GM18951 (cell line): ENCODE data around the gene NCBP3.
"Not testable (repeated sequence)": the region's sequence is repeated elsewhere in the genome, so short reads cannot be mapped to it uniquely, and the experiment has no call there.

ENCODE experiments used
- POLR2A ChIP-seq: IDR thresholded peaks from 4 replicates; pipeline ENCODE4 v1.6.1; 2011; ENCODE audit warnings: mild to moderate bottlenecking; ENCODE audit not compliant: insufficient read length, insufficient read depth; ENCODE audit errors: extremely low read depth
- in situ Hi-C: fragments of 300-500 bp; cut with MboI; formaldehyde crosslinking; loops from one replicate; pipeline ENCODE4 v1.12.0; 2022; ENCODE audit warnings: low sequenced_read_pairs, mixed read lengths, inconsistent platforms; ENCODE audit not compliant: unreplicated experiment

NCBP3 gene

GRCh38 chr17:3851461-3852100 lies 5.5 kb upstream of the NCBP3 start:
- in situ Hi-C loops = loop anchor here (25.0 kb wide), 1 partner anchor 161 kb away; no protein-coding TSS in a partner anchor
- TF ChIP-seq POLR2A = no peak

- TF ChIP-seq POLR2A = no peak
Observed at GRCh38 chr17:3848229-3848835, 2.3 kb upstream of the NCBP3 start.

GRCh38 chr17:3847165-3847670 lies 1.2 kb upstream of the NCBP3 start:
- in situ Hi-C loops = no loop called here
- no peak for TF ChIP-seq POLR2A

More at GRCh38 chr17:3848229-3848835, 2.3 kb upstream of the NCBP3 start:
- in situ Hi-C loops = no loop called here

- in situ Hi-C loops = no loop called here
- TF ChIP-seq POLR2A = no peak
Observed at GRCh38 chr17:3846437-3847164, 555 bp upstream of the NCBP3 start.

DNA sequence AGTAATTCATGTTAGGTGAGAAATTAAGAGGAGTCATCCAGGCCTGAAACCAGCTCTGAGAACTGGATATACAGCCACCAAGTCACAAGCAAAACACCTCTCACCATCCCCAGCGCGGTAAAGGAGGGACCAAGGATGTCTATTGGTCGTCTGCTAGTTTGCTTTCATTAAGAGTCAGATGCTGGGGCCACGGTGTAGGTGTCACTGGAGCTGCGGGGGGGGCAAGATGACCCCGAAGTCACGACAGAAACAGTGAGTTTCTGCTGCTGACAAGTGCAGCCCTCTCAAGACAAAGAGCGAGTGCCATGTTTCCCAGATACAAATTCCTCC lies 790 bp downstream of the NCBP3 start:
- in situ Hi-C loops = no loop called here
- no peak for TF ChIP-seq POLR2A

- in situ Hi-C loops = not testable (repeated sequence)
Observed at GRCh38 chr17:3844556-3844955, 1.5 kb downstream of the NCBP3 start.

DNA sequence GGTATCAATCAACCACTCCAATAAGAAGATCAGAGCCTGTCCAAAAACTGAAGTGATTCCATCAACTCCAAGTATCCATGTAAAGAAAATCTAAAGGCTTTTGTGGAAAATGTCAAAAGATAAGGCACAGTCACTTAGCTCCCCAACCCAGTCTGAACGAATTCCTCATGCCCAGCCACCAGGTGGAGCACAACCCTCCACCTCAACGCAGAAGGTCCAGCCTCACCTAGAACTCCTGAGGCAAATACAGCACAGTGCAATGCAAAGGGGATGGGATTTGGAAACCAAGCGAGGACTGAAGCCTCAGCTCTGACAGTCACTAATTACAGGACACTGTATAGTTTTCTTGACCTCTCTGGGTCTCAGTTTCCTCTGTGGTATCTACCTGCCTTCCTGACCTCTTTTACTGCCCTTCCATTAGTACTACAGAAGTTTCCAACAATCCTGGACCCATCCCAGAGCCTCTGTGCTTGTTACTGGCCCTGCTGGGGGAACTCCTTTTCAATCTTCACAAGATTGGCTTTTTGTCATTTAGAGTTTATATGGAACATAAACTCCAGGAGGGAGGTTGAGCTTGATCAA lies 2.0 kb downstream of the NCBP3 start:
- in situ Hi-C loops = no loop called here
- TF ChIP-seq POLR2A = no peak

- in situ Hi-C loops = no loop called here
- TF ChIP-seq POLR2A = no peak
Observed at GRCh38 chr17:3838206-3838605, 7.8 kb downstream of the NCBP3 start.

DNA sequence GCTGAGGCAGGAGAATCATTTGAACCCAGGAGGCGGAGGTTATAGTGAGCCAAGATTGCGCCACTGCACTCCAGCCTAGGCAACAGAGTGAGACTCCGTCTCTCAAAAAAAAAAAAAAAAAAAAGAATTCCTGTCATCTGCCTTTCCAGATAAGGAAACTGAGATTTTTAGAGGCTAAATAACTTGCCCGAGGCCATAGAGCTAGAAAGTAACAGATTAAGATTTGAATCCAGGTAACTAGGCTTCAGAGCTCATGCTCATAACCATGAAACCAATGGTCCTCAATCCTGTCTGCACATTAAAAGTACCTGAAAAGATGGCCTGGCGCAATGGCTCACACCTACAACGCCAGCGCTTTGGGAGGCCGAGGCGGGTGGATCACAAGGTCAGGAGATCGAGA lies 9.5 kb downstream of the NCBP3 start:
- TF ChIP-seq POLR2A = no peak
- in situ Hi-C loops = no loop called here

GRCh38 chr17:3835410-3836229 lies 10.4 kb downstream of the NCBP3 start:
- in situ Hi-C loops = no loop called here
- TF ChIP-seq POLR2A = no peak

DNA sequence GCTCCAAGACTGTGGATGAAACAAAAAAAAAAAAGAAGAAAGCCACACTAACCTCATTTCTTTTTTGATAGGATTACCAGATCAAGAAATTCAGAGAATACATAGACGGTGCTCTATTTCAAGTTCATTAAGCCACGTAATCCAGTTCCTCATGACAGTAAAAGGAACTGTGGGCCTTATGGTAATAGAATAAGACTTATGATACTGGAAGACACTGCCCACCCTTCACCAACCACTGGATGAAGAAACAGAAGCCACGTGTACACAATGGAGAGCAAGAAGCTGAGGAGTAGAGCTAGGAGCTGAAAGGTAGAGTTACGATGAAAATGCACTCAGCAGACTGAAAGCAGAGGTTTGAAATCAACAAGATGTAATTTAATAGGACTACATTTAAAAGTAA lies 11.2 kb downstream of the NCBP3 start:
- no peak for TF ChIP-seq POLR2A
- in situ Hi-C loops = no loop called here

- no peak for TF ChIP-seq POLR2A
- in situ Hi-C loops = no loop called here
Observed at GRCh38 chr17:3828852-3829232, 17.2 kb downstream of the NCBP3 start.
